Measurements from ENCODE around the gene PRPF31.

PRPF31 gene

DNA sequence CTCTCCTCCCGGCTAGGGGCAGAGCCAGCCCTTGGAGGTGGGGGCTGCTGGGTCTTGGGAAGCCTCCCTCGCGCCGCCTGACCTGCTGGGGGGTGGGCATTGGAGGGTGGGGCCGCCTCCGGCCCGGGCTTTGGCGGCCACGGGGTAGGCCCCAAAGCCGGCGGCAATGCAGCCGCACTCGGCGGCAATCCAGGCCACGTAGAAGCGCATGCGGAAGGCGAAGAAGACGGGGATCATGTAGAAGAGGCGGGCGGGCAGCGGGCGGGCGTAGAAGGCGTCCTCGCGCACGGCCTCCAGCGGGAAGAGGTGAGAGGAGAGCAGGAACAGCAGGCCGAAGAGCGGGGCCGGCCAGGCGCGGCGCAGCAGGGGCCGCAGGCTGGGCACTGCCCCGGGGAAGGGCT is 65.1 kb downstream of the PRPF31 start:
- Mint-ChIP-seq H3K27me3 (no peaks in the 10 kb centered on the region), H3K36me3 (peaks cover 3% of the 10 kb centered on the region), H3K9me3 (no peaks in the 10 kb centered on the region), H3K27ac (no peak overlapping the region), H3K4me3 (no peak overlapping the region), H3K4me1 (no peaks in the 10 kb centered on the region)
